Measurements from ENCODE around the gene DHRS4. TPM values are rescaled to one million over a fixed set of nuclear protein-coding genes. Genes with fewer than 3 reads are reported as not detected.

DHRS4 gene
- total RNA-seq (2014; rRNA removed; shearing (Covaris generic)) = 46.2 and 62.7 TPM in 2 replicates

DNA sequence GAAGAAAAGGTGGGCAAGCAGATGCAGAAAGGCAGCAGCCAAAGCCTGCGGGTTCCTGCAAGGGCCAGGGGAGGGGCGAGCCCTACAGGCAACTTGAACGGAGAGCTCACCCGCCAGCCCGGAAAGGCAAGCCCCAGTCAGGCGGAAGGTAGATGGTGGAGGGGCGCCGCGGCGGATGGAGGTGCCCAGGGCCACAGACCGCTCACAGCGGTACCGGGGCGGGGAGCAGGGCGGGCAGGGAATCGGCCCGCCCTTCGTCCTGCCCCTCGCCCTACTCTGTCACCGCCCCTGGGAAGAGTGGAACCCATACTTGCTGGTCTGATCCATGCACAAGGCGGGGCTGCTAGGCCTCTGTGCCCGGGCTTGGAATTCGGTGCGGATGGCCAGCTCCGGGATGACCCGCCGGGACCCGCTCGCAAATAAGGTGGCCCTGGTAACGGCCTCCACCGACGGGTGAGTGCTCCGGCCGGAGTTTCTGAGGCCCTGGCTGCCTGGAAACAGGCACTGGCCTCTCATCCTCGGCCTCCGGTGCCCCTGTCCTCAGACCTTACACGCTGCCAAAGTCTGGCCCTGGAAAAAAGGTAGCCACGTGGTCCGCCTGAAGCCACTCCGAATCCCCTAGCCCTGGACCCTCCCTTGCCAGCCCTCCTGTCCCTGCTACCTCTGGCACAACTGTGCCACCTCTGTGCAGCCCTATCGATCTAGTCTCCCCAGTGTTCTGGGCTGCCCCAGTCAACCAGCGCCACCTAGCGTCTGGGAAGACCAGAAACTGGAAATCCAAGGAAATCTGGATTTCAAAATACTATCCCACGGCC lies at the start of gene DHRS4:
Gene DHRS4, plus strand, starts transcription at position 307 of the 815 bp plus-strand sequence. Its CDS starts 19 bp downstream, at position 326.
- in situ Hi-C loops (cut with HindIII; ENCODE audit: low sequenced_read_pairs) = no loop called here
- peak; percentile 50 for DNase-seq (ENCODE audit: low spot score)

DNA sequence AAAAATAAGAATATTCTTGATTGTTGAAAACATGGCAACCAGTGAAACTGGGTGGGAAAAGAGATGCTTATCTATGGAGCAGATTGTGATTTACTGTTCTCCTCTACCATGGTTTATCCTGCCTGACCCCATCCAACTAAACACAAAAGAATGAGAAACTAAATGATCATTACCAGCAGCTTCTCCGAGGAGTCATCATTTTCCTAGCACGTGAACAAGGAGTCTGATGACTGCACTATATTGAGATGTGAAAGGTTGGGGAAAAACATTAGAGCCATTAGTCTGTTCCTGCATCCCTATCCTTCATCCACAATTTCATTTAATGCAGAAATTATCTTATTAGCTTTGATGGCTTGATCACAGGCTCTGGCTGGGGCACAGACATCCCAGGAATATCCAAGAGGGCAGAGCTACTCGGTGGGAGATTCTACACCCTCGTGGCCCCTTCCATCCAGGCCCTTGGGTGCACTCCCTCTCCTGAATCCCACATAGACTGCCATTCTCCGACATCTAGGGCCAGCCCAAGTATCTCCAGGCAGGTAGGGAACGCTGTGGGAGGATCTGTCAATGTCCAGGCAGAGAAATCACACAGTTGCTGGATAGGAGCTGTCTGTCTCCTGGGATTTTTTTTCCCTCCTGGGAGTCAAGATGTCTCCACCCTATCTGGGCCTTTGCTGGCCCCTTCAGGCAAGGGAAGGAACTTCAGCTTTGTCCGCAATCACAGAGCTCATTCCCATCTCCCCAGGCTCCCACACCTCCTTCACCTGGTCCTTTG lies 43.3 kb upstream of the DHRS4 start:
- DNase-seq (ENCODE audit: low spot score) = peak; percentile 19
- in situ Hi-C loops (cut with HindIII; ENCODE audit: low sequenced_read_pairs) = no loop called here

DNA sequence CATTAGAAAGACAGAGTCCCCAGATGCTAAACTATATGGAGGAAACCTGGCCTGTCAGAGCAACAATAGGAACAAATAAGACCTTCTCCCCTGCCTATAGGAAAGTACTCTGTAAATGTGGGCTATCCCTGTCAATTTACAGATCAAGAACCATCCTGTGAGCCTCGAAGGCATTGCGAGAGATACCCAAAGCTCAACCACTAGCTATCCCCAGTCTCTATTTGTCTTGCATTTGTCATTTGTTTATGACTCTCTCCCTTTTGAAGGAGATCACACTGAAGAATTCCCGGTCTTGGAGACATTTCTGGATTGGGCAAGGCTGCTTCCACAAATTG lies 42.7 kb upstream of the DHRS4 start:
- DNase-seq (ENCODE audit: low spot score) = no peak
- in situ Hi-C loops (cut with HindIII; ENCODE audit: low sequenced_read_pairs) = no loop called here

DNA sequence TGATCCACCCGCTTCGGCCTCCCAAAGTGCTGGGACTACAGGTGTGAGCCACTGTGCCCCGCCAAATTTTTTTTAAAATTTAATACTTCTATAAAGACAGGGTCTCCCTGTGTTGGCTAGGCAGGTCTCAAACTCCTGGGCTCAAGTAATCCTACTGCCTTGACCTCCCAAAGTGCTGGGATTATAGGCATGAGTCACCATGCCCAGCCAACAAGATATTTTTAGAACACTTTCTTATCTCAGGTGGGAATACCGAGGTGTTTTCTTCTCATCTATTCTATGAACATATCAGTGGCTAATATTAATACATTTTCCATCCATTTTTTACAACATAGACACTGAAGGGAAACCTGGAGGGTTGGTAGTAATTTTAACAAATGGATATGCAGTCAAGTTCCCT lies 38.0 kb upstream of the DHRS4 start:
- in situ Hi-C loops (cut with HindIII; ENCODE audit: low sequenced_read_pairs) = no loop called here
- DNase-seq (ENCODE audit: low spot score) = no peak

DNA sequence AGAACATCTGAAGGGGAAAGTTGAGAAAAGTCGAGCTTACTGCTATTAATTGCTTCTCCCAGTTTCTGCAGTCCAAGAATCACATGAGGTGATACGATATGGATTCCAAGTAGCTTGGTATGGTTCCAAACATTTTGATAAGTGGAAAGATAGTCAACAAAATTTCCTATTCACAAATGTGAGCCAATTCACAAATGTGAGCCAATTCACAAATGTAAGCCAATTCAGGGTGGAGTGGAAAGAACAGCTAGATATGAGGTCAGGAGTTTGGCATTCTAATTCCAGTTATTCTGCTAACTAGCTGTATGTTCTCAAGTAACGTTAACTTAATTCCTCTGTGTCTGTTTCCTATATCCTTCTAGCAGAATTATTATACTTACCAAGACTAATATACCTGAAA lies 37.6 kb upstream of the DHRS4 start:
- in situ Hi-C loops (cut with HindIII; ENCODE audit: low sequenced_read_pairs) = no loop called here
- no peak for DNase-seq (ENCODE audit: low spot score)

DNA sequence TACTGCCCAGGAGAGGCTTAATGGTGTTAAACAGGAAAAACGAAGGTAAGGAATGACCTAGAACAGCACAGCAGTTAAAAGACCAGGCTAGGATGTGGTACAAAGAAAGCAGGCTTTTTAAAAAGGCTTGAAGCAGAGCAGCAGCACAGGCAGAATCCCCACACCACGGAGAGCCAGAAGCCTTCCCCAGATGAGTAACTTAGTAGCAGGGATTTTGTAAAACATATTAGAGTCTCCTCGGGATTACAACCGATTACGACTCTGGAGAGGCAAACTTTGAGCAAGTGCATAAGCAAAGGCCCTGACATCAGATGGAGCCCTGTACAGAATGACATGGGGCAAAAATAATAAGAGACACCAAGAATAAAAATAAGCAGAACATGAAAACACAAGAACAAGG lies 37.1 kb upstream of the DHRS4 start:
- no peak for DNase-seq (ENCODE audit: low spot score)
- in situ Hi-C loops (cut with HindIII; ENCODE audit: low sequenced_read_pairs) = no loop called here

DNA sequence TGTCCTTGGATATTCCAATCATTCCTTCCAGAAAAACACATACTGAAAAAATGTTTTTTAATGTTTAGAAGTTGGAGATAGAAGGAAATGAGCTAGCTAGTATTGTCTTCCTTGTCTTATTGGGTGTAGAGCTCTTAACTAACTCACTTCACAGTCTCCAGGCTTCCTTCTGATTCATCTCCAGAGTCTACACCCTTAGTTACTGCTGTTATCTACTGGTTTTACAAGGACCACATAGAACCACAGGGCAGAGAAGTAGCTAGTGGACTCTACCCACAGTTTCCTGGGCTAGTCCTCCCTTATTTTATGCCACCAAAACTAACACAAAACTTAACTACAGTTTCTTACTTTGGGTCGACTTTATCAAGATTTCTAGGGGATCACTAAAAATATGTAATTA lies 31.0 kb upstream of the DHRS4 start:
- DNase-seq (ENCODE audit: low spot score) = no peak
- in situ Hi-C loops (cut with HindIII; ENCODE audit: low sequenced_read_pairs) = no loop called here

DNA sequence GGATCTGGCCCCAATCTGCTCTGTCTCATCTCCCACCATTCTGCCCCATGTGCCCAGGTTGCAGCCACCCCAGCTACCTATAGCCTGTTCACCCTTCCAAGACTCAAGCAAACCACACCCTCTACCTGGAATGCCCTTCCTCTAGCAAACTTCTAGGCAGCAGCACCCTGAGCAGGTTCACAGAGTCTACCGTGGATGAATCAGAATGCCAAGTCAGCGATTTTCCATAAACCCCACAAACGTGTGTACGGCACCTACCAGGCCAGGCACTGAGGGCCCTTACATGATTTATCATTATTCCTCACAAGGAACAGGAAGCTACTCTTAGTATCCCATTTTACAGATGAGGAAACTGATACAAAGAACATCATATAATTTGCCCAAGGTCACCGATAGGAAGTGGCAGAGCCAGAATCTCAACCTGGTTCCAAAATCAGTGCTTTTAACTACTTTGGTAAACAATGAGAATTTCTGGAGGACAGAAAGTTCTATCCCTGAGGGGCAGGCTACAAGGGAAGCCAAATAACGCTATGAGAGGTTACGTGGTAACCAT lies 28.0 kb upstream of the DHRS4 start:
- no peak for DNase-seq (ENCODE audit: low spot score)
- in situ Hi-C loops (cut with HindIII; ENCODE audit: low sequenced_read_pairs) = no loop called here

DNA sequence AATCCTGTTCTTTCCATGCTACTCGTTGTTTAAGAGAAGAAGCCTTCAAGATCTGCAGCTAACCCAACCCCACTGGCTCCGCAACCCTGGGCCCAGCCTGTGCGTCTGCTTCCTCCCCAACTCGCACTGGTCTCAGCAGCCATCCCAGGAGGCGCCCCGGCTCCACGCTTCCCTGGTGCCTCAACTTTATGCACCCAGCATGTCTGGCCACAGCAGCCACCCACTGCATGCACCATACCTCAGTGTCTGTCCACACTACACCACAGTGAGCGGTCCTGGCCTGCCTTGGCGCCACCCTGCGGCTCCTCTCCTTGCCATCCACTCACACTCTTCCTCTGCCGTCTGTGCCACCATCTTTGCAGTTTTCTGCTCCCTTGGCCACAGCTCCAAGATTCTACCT lies 27.0 kb upstream of the DHRS4 start:
- no peak for DNase-seq (ENCODE audit: low spot score)
- in situ Hi-C loops (cut with HindIII; ENCODE audit: low sequenced_read_pairs) = no loop called here

DNA sequence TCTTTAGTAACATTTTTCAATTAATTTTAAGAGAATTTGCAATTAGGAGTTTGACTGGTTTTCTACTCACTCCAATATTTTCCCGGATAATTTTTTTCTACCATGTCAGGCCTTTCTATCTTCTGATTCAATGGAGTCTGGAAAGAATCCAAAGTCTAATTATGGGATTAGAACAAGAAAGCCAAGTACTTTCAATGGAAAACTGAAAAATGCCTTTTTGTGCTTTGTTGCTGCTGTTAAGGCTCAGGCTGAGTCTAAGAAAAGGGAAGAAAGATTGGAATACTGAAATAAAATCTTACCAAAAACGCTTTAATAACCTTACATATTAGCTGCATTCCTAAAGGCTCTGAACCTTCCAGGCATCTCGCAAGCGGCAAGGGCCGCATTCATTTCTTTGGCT lies 24.4 kb upstream of the DHRS4 start:
- DNase-seq (ENCODE audit: low spot score) = no peak
- in situ Hi-C loops (cut with HindIII; ENCODE audit: low sequenced_read_pairs) = no loop called here

DNA sequence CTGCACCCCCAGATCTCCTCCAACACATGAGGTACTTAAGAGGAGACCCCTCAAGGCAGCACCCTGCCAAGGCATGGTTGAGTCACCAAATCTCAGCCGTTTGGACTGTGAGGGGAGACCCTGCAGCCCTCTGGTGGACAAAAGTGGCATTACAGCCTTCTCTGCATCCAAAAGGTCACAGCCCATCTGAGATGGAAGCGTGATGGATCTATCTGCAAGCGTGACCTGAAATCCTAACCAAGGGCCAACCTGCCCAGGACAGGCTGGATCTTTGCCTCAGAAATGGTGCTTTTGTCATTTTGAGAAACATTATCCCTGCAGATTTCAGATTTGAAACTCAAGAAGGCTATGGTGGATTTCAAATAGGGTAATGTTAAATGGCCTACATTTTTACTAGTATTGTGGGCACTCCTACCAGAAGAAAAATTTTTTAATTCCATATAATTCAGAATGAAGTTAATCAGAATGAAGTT lies 23.7 kb upstream of the DHRS4 start:
- in situ Hi-C loops (cut with HindIII; ENCODE audit: low sequenced_read_pairs) = no loop called here
- DNase-seq (ENCODE audit: low spot score) = peak; percentile 73

DNA sequence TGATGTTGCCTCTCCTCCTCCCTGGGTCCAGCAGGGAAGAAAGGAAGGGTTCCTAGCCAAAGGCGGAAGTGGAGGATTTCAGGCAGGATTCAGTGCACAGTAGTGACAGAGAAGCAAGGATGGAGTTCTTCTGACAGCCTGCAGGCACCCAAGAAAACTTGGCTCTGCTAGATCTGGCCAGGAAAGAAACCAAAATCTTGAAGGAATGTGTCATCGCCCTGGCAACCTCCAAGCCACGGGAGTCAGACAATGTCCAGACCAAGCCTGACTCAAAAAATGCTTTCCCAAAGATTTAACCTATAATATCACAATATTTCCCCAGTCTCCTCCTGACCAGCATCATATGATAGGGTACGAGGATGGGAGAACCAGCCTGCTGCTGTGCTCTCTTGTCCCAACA lies 22.8 kb upstream of the DHRS4 start:
- in situ Hi-C loops (cut with HindIII; ENCODE audit: low sequenced_read_pairs) = no loop called here
- no peak for DNase-seq (ENCODE audit: low spot score)

DNA sequence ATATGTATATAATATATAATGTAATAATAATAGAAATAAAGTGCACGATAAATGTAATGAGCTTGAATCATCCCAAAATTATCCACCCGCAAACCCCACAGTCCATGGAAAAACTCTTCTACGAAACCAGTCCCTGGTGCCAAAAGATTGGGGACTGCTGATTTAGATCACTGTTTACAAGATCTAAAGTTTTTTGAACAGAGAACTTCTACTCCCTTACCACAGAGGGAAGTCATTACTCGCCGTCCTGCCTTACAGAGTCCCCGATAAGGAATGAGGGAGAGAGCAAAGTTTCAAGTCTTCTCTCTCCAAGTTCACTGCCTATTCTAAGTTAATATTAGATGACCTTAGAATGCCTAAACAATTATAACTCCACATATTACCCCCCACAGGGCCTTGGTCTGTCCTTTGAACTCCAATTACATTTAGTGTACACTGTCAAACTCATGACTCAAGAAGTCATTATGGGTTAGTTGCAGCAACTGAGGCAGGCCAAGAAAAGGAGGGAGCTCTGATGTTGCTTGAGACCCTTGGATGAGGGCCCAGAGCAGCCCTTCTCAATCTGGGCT lies 21.8 kb upstream of the DHRS4 start:
- no peak for DNase-seq (ENCODE audit: low spot score)
- in situ Hi-C loops (cut with HindIII; ENCODE audit: low sequenced_read_pairs) = no loop called here

DNA sequence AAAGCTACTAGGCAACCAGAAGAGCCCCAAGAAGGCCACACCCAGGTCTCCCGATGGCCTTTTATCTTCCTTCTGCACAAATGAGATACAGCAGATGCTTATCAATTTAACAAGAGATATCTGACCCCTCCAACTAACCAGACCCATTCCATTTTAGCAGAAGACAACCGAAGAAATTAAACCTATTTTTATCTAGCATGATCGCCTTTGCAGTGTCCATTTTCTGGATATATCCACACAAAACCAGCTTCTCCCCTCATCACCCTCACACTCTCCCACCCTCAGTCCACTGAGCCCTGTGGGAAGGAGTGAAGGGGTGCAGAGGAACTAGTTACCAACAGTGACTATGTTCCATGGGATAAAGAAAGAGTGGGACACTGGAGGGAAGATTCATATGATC lies 20.9 kb upstream of the DHRS4 start:
- no peak for DNase-seq (ENCODE audit: low spot score)
- in situ Hi-C loops (cut with HindIII; ENCODE audit: low sequenced_read_pairs) = no loop called here

DNA sequence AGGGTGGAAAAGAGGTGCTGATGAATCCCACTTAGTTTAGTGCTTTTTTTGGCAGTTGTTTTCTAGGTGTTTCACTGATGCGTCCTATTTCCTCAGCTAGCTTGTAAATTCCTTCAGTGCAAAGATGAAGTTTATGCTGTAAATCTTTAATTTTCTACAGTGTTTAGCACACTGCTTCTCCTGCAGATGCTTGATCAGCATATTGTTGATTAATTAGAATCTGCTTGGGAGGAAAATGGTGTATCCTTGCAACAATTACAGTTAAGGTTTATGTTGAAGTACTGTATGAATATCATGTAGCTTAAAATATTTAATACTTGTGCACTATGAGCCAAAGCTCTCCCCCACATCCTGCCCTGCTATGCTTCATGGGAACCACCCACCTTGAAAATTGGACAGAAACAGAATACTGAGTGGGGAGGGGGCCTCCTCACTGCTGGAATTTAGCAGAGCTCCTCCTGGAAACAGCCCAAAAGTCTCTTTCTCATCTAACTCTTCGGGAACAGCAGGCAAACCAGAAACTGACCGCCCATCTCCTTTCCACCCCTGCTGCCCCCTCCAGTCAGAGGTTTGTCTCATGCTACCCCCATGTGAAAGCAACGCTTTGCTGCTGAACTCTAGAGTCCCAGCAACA lies 20.3 kb upstream of the DHRS4 start:
- in situ Hi-C loops (cut with HindIII; ENCODE audit: low sequenced_read_pairs) = no loop called here

DNA sequence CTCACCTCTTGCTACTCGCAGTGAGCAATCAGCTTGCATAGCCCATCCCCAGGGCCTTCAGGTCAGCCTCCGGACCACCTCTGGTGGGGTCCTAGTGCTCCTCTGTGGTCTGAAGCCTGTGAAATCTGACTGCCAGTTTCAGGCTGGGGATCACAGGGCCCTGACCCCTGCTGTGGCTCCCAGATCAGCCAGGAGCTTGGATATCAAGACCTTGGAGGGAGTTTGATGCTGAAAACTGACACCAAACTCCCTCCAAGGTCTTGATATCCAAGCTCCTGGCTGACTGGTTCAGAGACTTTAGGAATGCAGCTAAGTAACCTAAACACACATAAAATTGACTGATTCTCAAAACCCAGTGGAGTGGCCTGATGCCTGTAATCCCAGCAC lies 19.8 kb upstream of the DHRS4 start:
- no peak for DNase-seq (ENCODE audit: low spot score)
- in situ Hi-C loops (cut with HindIII; ENCODE audit: low sequenced_read_pairs) = no loop called here

More for the DNA sequence above, 20.3 kb upstream of the DHRS4 start:
- no peak for DNase-seq (ENCODE audit: low spot score)

DNA sequence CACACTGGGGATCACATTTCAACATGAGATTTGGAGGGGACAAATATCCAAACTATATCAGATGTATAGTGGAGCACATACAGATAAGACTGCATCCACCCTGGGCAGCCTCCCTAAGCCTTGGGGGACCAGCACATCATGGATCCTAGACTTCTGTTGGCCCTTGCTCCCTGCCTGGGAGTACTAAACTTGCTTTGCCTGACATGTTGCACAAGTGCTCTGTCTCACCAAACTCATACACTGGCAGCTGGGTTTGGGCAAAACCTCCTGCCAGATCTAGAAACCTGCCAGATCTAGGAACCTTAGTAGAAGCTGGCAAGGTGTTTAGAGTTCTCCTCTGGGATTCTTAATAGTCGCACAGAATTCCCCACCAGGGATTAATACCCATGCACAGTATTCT lies 18.4 kb upstream of the DHRS4 start:
- DNase-seq (ENCODE audit: low spot score) = no peak
- in situ Hi-C loops (cut with HindIII; ENCODE audit: low sequenced_read_pairs) = no loop called here

DNA sequence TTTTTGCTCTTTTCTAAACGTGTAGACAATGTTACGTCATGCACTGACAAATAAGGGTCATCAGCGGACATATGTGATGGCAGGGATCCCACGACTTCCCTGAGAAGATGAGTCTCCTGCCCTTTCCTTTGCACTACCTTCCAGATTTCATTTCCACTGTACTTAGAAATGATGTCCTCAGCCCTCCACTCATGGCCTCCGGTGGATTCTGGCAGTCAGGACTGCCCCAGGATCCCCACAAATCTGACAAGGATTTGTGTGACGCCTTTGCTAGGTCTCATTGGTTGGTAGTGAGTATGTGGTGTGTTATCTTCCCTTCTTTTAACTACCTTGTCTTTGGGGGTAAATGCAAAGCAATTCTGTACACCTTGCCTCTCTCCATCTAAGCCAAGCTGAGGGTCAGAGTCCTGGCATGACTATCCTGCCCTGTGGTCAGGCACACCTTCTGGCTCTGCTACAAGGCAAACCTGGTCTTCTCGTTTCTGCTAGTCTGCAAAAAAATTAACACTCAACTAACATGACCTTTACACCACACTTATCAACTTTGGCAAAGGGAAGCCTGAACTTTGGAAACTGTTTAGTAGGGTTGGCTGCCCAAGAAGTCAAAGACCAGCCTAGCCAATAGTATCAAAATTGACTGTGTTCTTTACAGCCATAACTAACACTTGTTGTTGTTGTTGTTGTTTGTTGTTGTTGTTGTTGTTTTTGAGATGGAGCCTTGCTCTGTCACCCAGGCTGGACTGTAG lies 17.3 kb upstream of the DHRS4 start:
- in situ Hi-C loops (cut with HindIII; ENCODE audit: low sequenced_read_pairs) = no loop called here
- no peak for DNase-seq (ENCODE audit: low spot score)

DNA sequence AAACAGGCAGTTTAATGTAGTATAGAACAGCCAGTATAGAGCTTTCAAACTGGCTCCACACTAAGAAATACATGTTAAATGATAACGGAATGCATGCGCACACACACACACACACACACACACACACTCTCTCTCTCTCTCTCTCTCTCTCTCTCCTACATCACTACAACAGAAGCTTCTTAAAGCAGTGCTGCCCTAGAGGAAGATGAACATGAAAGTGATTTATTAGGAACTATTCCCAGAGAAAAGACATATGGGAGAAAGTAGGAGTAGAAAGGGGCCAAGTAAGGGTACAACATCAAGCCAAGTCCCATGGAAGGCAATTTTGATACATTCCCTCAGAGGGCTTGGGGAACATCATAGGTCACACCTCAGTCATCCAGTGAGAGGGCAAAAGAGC lies 16.4 kb upstream of the DHRS4 start:
- DNase-seq (ENCODE audit: low spot score) = no peak
- in situ Hi-C loops (cut with HindIII; ENCODE audit: low sequenced_read_pairs) = no loop called here

Measured in G401 (cell line).